ENCODE measurements around the gene NOL3.

The NOL3 gene

GRCh38 chr16:67177743-67178699, 7.7 kb downstream of the NOL3 start:
- Histone ChIP-seq H4K8ac (ENCODE audit: low read length) (no peak overlapping the region), H2BK12ac (ENCODE audit: low read length in 2 of 2) (peak overlapping the region in 1 of 2 experiments; percentile 34), H3K79me1 (replicated peaks; ENCODE audit: low read length, poor library complexity, severe bottlenecking) (peaks cover 27% of the 10 kb centered on the region), H3K36me3 (ENCODE audit: control insufficient read depth in 1 of 2, insufficient read depth in 2 of 2, low read depth in 1 of 2, low read length in 2 of 2) (peaks cover 0 to 34% of the 10 kb centered on the region in 2 experiments), H3K14ac (ENCODE audit: low read length in 2 of 2) (peak overlapping the region in 1 of 2 experiments; percentile 70), H2AFZ (ENCODE audit: low read depth, low read length) (peak overlapping the region; percentile 1), H3K27ac (ENCODE audit: low read length, poor library complexity, severe bottlenecking) (no peak overlapping the region), H3K9ac (ENCODE audit: low read length) (peak overlapping the region; percentile 32), H3K23ac (ENCODE audit: low read length in 2 of 2) (peak overlapping the region in 1 of 2 experiments; percentile 9), H3K4me1 (ENCODE audit: control insufficient read depth, insufficient read depth, low read depth, low read length) (peaks cover 31% of the 10 kb centered on the region), H3K4me3 (ENCODE audit: insufficient read depth in 1 of 2, low read depth in 1 of 2, low read length in 2 of 2) (peak overlapping the region; percentile 53 to 71), H3K4me2 (ENCODE audit: low read length, poor library complexity, severe bottlenecking) (peak overlapping the region; percentile 86), H2AK5ac (ENCODE audit: low read length, severe bottlenecking) (no peak overlapping the region), H2BK5ac (ENCODE audit: low read depth, low read length, poor library complexity, severe bottlenecking) (no peak overlapping the region), H2BK120ac (ENCODE audit: low read depth, low read length) (no peak overlapping the region), H3K18ac (ENCODE audit: low read depth in 1 of 2, low read length in 2 of 2) (peak overlapping the region in 1 of 2 experiments; percentile 25), H4K91ac (ENCODE audit: low read length) (peak overlapping the region; percentile 21), H3K9me3 (ENCODE audit: control insufficient read depth, low read length) (no peaks in the 10 kb centered on the region), H2BK15ac (ENCODE audit: low read depth, poor library complexity, severe bottlenecking) (no peak overlapping the region), H3K27me3 (ENCODE audit: control insufficient read depth in 1 of 2, insufficient read depth in 1 of 2, low read length in 2 of 2) (no peaks in the 10 kb centered on the region), H3K4ac (ENCODE audit: low read depth in 1 of 2, low read length in 2 of 2) (no peak overlapping the region)
- WGBS, result 12% methylated on average over 53 of the region's 73 CpGs
- DNase-seq, result peak; percentile 74

GRCh38 chr16:67179421-67180080, 9.2 kb downstream of the NOL3 start:
- Histone ChIP-seq H2AK5ac (ENCODE audit: low read length, severe bottlenecking) (no peak overlapping the region), H3K9ac (ENCODE audit: low read length) (no peak overlapping the region), H3K18ac (ENCODE audit: low read depth in 1 of 2, low read length in 2 of 2) (no peak overlapping the region), H2BK15ac (ENCODE audit: low read depth, poor library complexity, severe bottlenecking) (no peak overlapping the region), H4K8ac (ENCODE audit: low read length) (no peak overlapping the region), H3K9me3 (ENCODE audit: control insufficient read depth, low read length) (no peaks in the 10 kb centered on the region), H3K4me3 (ENCODE audit: insufficient read depth in 1 of 2, low read depth in 1 of 2, low read length in 2 of 2) (no peak overlapping the region), H3K27ac (ENCODE audit: low read length, poor library complexity, severe bottlenecking) (no peak overlapping the region), H2AFZ (ENCODE audit: low read depth, low read length) (no peak overlapping the region), H3K4ac (ENCODE audit: low read depth in 1 of 2, low read length in 2 of 2) (no peak overlapping the region), H3K79me1 (replicated peaks; ENCODE audit: low read length, poor library complexity, severe bottlenecking) (peaks cover 27% of the 10 kb centered on the region), H2BK5ac (ENCODE audit: low read depth, low read length, poor library complexity, severe bottlenecking) (no peak overlapping the region), H3K14ac (ENCODE audit: low read length in 2 of 2) (peak overlapping the region in 1 of 2 experiments; percentile 26), H3K36me3 (ENCODE audit: control insufficient read depth in 1 of 2, insufficient read depth in 2 of 2, low read depth in 1 of 2, low read length in 2 of 2) (peaks cover 0 to 34% of the 10 kb centered on the region in 2 experiments), H2BK12ac (ENCODE audit: low read length in 2 of 2) (peak overlapping the region in 1 of 2 experiments; percentile 33), H3K4me1 (ENCODE audit: control insufficient read depth, insufficient read depth, low read depth, low read length) (peaks cover 25% of the 10 kb centered on the region), H2BK120ac (ENCODE audit: low read depth, low read length) (no peak overlapping the region), H3K27me3 (ENCODE audit: control insufficient read depth in 1 of 2, insufficient read depth in 1 of 2, low read length in 2 of 2) (no peaks in the 10 kb centered on the region), H3K4me2 (ENCODE audit: low read length, poor library complexity, severe bottlenecking) (no peak overlapping the region), H4K91ac (ENCODE audit: low read length) (no peak overlapping the region), H3K23ac (ENCODE audit: low read length in 2 of 2) (no peak overlapping the region)
- 94% methylated on average over 12 of the region's 13 CpGs for WGBS
- no peak for DNase-seq

- H2AFZ ChIP-seq (ENCODE audit: low read depth, low read length), result no peak overlapping the region
- H3K14ac ChIP-seq (ENCODE audit: low read length in 2 of 2), result no peak overlapping the region
- H3K23ac ChIP-seq (ENCODE audit: low read length in 2 of 2), result no peak overlapping the region
- no peak overlapping the region for H2BK15ac ChIP-seq (ENCODE audit: low read depth, poor library complexity, severe bottlenecking)
- H3K4me2 ChIP-seq (ENCODE audit: low read length, poor library complexity, severe bottlenecking), result no peak overlapping the region
- no peak overlapping the region for H4K8ac ChIP-seq (ENCODE audit: low read length)
- peaks cover 0 to 28% of the 10 kb centered on the region in 2 experiments for H3K36me3 ChIP-seq (ENCODE audit: control insufficient read depth in 1 of 2, insufficient read depth in 2 of 2, low read depth in 1 of 2, low read length in 2 of 2)
- no peak for DNase-seq
- H2AK5ac ChIP-seq (ENCODE audit: low read length, severe bottlenecking), result no peak overlapping the region
- no peak overlapping the region for H3K27ac ChIP-seq (ENCODE audit: low read length, poor library complexity, severe bottlenecking)
- H3K4me3 ChIP-seq (ENCODE audit: insufficient read depth in 1 of 2, low read depth in 1 of 2, low read length in 2 of 2), result no peak overlapping the region
- no peak overlapping the region for H2BK5ac ChIP-seq (ENCODE audit: low read depth, low read length, poor library complexity, severe bottlenecking)
- H3K18ac ChIP-seq (ENCODE audit: low read depth in 1 of 2, low read length in 2 of 2), result no peak overlapping the region
- H3K9me3 ChIP-seq (ENCODE audit: control insufficient read depth, low read length), result no peaks in the 10 kb centered on the region
- H3K9ac ChIP-seq (ENCODE audit: low read length), result no peak overlapping the region
- H3K79me1 ChIP-seq (replicated peaks; ENCODE audit: low read length, poor library complexity, severe bottlenecking), result peaks cover 27% of the 10 kb centered on the region
- H3K4me1 ChIP-seq (ENCODE audit: control insufficient read depth, insufficient read depth, low read depth, low read length), result peaks cover 27% of the 10 kb centered on the region
- H3K4ac ChIP-seq (ENCODE audit: low read depth in 1 of 2, low read length in 2 of 2), result no peak overlapping the region
- H3K27me3 ChIP-seq (ENCODE audit: control insufficient read depth in 1 of 2, insufficient read depth in 1 of 2, low read length in 2 of 2), result no peaks in the 10 kb centered on the region
- H2BK120ac ChIP-seq (ENCODE audit: low read depth, low read length), result no peak overlapping the region
- 94% methylated on average over 16 of the region's 16 CpGs for WGBS
- no peak overlapping the region for H2BK12ac ChIP-seq (ENCODE audit: low read length in 2 of 2)
- H4K91ac ChIP-seq (ENCODE audit: low read length), result no peak overlapping the region
Observed at GRCh38 chr16:67180166-67180565, 9.8 kb downstream of the NOL3 start.

GRCh38 chr16:67181346-67181745, 11.0 kb downstream of the NOL3 start:
- peak overlapping the region in 1 of 2 experiments; percentile 63 for H3K4me3 ChIP-seq (ENCODE audit: insufficient read depth in 1 of 2, low read depth in 1 of 2, low read length in 2 of 2)
- 44% methylated on average over 2 of the region's 2 CpGs for WGBS
- peaks cover 27% of the 10 kb centered on the region for H3K79me1 ChIP-seq (replicated peaks; ENCODE audit: low read length, poor library complexity, severe bottlenecking)
- no peak overlapping the region for H2AFZ ChIP-seq (ENCODE audit: low read depth, low read length)
- no peak overlapping the region for H2AK5ac ChIP-seq (ENCODE audit: low read length, severe bottlenecking)
- H2BK120ac ChIP-seq (ENCODE audit: low read depth, low read length), result no peak overlapping the region
- no peaks in the 10 kb centered on the region for H3K27me3 ChIP-seq (ENCODE audit: control insufficient read depth in 1 of 2, insufficient read depth in 1 of 2, low read length in 2 of 2)
- no peak overlapping the region for H2BK12ac ChIP-seq (ENCODE audit: low read length in 2 of 2)
- H3K9me3 ChIP-seq (ENCODE audit: control insufficient read depth, low read length), result no peaks in the 10 kb centered on the region
- H3K23ac ChIP-seq (ENCODE audit: low read length in 2 of 2), result peak overlapping the region in 1 of 2 experiments; percentile 23
- H2BK5ac ChIP-seq (ENCODE audit: low read depth, low read length, poor library complexity, severe bottlenecking), result no peak overlapping the region
- H3K9ac ChIP-seq (ENCODE audit: low read length), result peak overlapping the region; percentile 43
- H3K36me3 ChIP-seq (ENCODE audit: control insufficient read depth in 1 of 2, insufficient read depth in 2 of 2, low read depth in 1 of 2, low read length in 2 of 2), result peaks cover 0 to 21% of the 10 kb centered on the region in 2 experiments
- peak overlapping the region in 1 of 2 experiments; percentile 74 for H3K18ac ChIP-seq (ENCODE audit: low read depth in 1 of 2, low read length in 2 of 2)
- H4K91ac ChIP-seq (ENCODE audit: low read length), result no peak overlapping the region
- no peak overlapping the region for H2BK15ac ChIP-seq (ENCODE audit: low read depth, poor library complexity, severe bottlenecking)
- H3K4ac ChIP-seq (ENCODE audit: low read depth in 1 of 2, low read length in 2 of 2), result no peak overlapping the region
- peak; percentile 85 for DNase-seq
- H3K4me2 ChIP-seq (ENCODE audit: low read length, poor library complexity, severe bottlenecking), result no peak overlapping the region
- peaks cover 32% of the 10 kb centered on the region for H3K4me1 ChIP-seq (ENCODE audit: control insufficient read depth, insufficient read depth, low read depth, low read length)
- no peak overlapping the region for H4K8ac ChIP-seq (ENCODE audit: low read length)
- no peak overlapping the region for H3K14ac ChIP-seq (ENCODE audit: low read length in 2 of 2)
- no peak overlapping the region for H3K27ac ChIP-seq (ENCODE audit: low read length, poor library complexity, severe bottlenecking)
